GM12875 (cell line): Measurements from ENCODE around the gene TPD52L1.
"Not testable (repeated sequence)": the region's sequence is repeated elsewhere in the genome, so short reads cannot be mapped to it uniquely, and the experiment has no call there.

Experiments used
- H3K4me3 ChIP-seq: one replicate; pipeline ENCODE4 v1.5.1; 2011; ENCODE audit warnings: low read depth, low read length, control low read depth
- CTCF ChIP-seq: IDR thresholded peaks from 2 replicates; pipeline ENCODE4 v1.5.1; 2011; ENCODE audit warnings: low read depth, mild to moderate bottlenecking, control low read depth, inconsistent platforms, low read length, moderate library complexity, borderline replicate concordance; ENCODE audit not compliant: insufficient read depth

Gene TPD52L1

DNA sequence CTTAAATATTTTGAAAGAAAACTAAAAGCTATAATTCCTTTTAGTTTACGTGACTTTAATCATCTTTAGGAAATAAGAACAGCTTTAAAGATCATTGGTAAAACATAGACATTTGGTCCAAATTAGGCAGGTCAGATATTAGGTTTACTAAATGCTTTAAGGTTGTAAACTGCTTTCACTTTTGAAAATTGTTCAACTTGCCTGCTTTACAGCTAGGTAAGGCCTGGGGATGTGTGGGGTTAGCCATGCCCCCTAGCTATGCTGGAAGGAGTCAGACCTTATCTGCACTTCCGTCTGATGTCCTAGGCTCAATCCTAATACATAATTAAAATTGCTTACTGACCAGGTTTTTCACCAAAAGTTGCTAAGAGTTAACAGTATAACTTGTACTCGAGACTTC, 30.5 kb upstream of the TPD52L1 start:
- H3K4me3 ChIP-seq, result no peak overlapping the region
- no peak for TF ChIP-seq CTCF

GRCh38 chr6:125123468-125124048, 30.0 kb upstream of the TPD52L1 start:
- no peak for TF ChIP-seq CTCF
- H3K4me3 ChIP-seq, result no peak overlapping the region

- no peak for TF ChIP-seq CTCF
- H3K4me3 ChIP-seq, result no peak overlapping the region
These were observed 29.4 kb upstream of the TPD52L1 start for GRCh38 chr6:125124049-125124669.

DNA sequence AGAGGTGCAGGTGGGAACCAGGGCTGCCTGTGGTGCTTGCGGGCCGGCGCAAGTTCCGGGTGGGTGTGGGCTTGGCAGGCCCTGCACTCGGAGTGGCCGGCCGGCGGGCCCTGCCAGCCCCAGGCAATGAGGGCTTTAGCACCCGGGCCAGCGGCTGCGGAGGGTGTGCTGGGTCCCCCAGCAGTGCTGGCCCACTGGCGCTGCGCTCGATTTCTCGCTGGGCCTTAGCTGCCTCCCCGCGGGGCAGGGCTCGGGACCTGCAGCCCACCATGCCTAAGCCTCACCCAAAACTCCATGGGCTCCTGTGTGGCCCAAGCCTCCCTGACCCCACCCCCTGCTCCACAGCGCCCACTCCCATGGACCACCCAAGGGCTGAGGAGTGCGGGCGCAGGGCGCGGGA, 27.7 kb upstream of the TPD52L1 start:
- not testable (repeated sequence) for H3K4me3 ChIP-seq

DNA sequence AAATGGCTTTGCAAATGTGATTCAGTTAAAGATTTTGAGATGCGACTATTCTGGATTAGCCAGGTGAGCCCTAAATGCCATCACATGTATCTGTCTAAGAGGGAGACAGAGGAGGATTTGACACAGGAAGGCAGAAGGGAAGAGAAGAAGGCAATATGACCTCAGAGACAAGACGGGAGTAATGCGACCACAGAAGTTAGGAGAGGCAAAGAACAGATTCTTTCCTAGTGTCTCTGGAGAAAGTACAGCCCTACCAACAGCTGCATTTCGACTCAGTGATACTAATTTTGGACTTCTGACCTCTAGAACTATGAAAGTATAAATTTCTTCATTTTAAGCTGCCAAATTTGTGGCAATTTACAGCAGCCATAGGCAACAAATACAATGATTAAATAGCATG, 24.2 kb upstream of the TPD52L1 start:
- H3K4me3 ChIP-seq, result no peak overlapping the region
- no peak for TF ChIP-seq CTCF

DNA sequence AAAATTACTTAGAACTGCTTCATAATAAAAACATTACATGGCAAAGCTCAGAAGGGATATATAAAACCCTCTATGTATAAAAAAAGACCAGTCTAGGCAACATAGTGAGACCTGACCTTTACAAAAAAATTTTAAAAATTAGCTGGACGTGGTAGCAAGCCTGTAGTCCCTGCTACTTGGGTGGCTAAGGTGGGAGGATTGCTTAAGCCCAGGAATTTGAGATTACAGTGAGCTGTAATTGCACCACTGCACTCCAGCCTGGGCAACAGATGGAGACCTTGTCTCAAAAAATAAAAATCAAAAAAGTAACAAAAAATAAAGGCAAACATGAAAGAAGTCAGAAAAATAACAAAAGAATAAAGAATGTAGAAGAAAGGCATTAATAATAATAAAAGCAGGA, 21.5 kb upstream of the TPD52L1 start:
- H3K4me3 ChIP-seq, result no peak overlapping the region
- no peak for TF ChIP-seq CTCF

DNA sequence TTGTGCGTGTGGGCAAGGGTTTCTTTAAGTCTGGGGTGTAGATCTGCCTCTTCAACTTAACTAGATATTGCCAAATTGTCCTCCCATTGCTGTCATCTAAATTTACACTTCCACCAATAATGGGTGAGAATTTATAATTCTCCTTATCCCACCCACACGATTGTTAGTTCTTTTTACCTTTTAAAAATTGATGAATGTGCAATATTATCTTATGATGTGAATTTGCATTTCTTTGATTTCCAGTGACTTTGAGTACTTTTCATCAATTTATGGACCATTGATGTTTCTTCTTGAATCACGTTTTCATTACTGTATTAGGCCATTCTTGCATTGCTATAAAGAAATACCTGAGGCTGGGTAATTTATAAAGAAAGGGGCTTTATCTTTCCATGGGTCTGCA, 17.2 kb upstream of the TPD52L1 start:
- TF ChIP-seq CTCF, result no peak
- no peak overlapping the region for H3K4me3 ChIP-seq

GRCh38 chr6:125138083-125138482, 15.5 kb upstream of the TPD52L1 start:
- no peak overlapping the region for H3K4me3 ChIP-seq
- no peak for TF ChIP-seq CTCF
